GM12878 (cell line): Measurements from ENCODE around the gene RPL18.

Experiments
- EZH2 ChIP-seq: IDR thresholded peaks from 2 replicates; pipeline ENCODE4 v1.6.1; 2012; ENCODE audit warnings: low read depth, mild to moderate bottlenecking, control low read depth, inconsistent platforms, low read length, borderline replicate concordance; ENCODE audit not compliant: control insufficient read depth
- GATAD2B ChIP-seq: fragments of 450-650 bp; conservative IDR thresholded peaks from 2 replicates; pipeline ENCODE4 v1.6.1; 2017; ENCODE audit warnings: low read depth, mild to moderate bottlenecking, moderate library complexity
- POLR2A ChIP-seq: IDR thresholded peaks from 2 replicates; pipeline ENCODE4 v1.6.1; 2011; ENCODE audit warnings: low read depth, mild to moderate bottlenecking, low read length
- TF ChIP-seq, protein P1 (sequence below), 3 experiments: IDR thresholded peaks in 2 of 3; conservative IDR thresholded peaks in 1 of 3; 2 replicates each; pipeline ENCODE4 v1.5.1; 2011; ENCODE audit warnings: low read depth in 3 of 3, low read length in 3 of 3, mild to moderate bottlenecking in 3 of 3, control low read depth in 2 of 3, moderate library complexity in 2 of 3, inconsistent platforms in 1 of 3, mixed read lengths in 1 of 3; ENCODE audit not compliant: control insufficient read depth in 2 of 3, insufficient read depth in 1 of 3; ENCODE audit errors: extremely low read depth in 1 of 3

DNA sequence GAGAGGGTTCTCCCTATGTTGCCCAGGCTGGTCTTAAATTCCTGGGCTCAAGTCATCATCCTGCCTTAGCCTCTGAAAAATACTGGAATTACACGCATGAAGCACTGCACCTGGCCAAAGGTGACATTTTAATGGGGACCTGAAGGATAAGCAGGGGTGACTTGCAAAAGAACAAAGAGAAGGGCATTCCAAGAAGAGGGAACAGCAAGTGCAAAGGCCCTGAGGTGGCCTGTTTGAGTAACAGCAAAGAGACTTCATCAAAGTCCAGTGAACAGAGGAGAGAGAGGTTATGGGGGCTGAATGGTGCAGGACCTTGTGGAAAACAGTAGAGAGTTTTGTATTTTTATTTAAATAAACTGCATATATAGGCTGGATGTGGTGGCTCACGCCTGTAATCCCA is 22.9 kb upstream of the RPL18 start:
- TF ChIP-seq, protein P1, sequence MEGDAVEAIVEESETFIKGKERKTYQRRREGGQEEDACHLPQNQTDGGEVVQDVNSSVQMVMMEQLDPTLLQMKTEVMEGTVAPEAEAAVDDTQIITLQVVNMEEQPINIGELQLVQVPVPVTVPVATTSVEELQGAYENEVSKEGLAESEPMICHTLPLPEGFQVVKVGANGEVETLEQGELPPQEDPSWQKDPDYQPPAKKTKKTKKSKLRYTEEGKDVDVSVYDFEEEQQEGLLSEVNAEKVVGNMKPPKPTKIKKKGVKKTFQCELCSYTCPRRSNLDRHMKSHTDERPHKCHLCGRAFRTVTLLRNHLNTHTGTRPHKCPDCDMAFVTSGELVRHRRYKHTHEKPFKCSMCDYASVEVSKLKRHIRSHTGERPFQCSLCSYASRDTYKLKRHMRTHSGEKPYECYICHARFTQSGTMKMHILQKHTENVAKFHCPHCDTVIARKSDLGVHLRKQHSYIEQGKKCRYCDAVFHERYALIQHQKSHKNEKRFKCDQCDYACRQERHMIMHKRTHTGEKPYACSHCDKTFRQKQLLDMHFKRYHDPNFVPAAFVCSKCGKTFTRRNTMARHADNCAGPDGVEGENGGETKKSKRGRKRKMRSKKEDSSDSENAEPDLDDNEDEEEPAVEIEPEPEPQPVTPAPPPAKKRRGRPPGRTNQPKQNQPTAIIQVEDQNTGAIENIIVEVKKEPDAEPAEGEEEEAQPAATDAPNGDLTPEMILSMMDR (IDR thresholded peaks at IDR 0.05 in 2 of 3, conservative IDR thresholded peaks at IDR 0.05 in 1 of 3; ENCODE audit: control insufficient read depth in 2 of 3, extremely low read depth in 1 of 3, insufficient read depth in 1 of 3, low read depth in 3 of 3, low read length in 3 of 3): no peak
- TF ChIP-seq POLR2A (no peak), EZH2 (no peak), GATAD2B (no peak)
